Measurements from ENCODE around the gene CSKMT. TPM values are rescaled to one million over a fixed set of nuclear protein-coding genes. Genes with fewer than 3 reads are reported as not detected.

CSKMT gene
- total RNA-seq, 1 experiment from 2014 or later, result 49.2 TPM

DNA sequence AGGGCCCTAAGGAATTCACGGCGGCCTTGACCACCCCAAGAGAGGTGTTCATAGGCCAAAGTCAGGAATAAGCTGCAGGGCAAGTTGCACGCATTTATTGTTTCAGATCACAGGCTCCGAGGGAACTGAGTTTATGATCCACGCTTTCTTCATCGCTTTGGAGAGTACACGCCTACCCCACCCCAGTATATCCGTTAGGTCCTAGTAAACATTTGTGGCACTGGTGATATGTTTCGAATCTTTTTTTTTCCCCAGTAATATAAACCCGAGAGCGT, 19.5 kb upstream of the CSKMT start:
- Histone ChIP-seq H4K91ac (ENCODE audit: insufficient read length, low read depth, low read length) (no peak overlapping the region), H2BK12ac (ENCODE audit: insufficient read length, low read depth, low read length) (no peak overlapping the region), H3K27me3 (ENCODE audit: insufficient read depth, low read length) (no peaks in the 10 kb centered on the region), H3K4ac (ENCODE audit: low read depth, low read length) (no peak overlapping the region), H3K23me2 (ENCODE audit: insufficient read length, low read depth, low read length, poor library complexity, severe bottlenecking) (peaks cover 5% of the 10 kb centered on the region), H3T11ph (ENCODE audit: low read length) (no peak overlapping the region), H2AK5ac (ENCODE audit: insufficient read length, low read length) (no peak overlapping the region), H3K4me1 (ENCODE audit: insufficient read depth, low read length) (peaks cover 3% of the 10 kb centered on the region; the same call in 1 of the 2 replicates), H2BK20ac (ENCODE audit: low read depth, low read length, poor library complexity, severe bottlenecking) (no peak overlapping the region), H3K9me3 (ENCODE audit: control insufficient read depth, low read depth, low read length) (no peaks in the 10 kb centered on the region), H3K4me2 (ENCODE audit: insufficient read depth, insufficient read length, low read length) (peak overlapping the region; percentile 74), H4K5ac (ENCODE audit: insufficient read length, low read depth, low read length) (no peak overlapping the region), H3K79me2 (ENCODE audit: insufficient read depth, low read length) (peaks cover 10% of the 10 kb centered on the region; the same call in 1 of the 2 replicates), H2BK5ac (ENCODE audit: insufficient read length, low read length) (no peak overlapping the region), H3K79me1 (ENCODE audit: insufficient read depth, low read depth, low read length, poor library complexity, severe bottlenecking) (no peaks in the 10 kb centered on the region), H2AFZ (ENCODE audit: low read length) (no peak overlapping the region), H3K23ac (ENCODE audit: insufficient read length, low read depth, low read length) (no peak overlapping the region), H3K14ac (ENCODE audit: insufficient read depth, low read length) (no peak overlapping the region), H2BK120ac (ENCODE audit: low read depth, low read length, poor library complexity, severe bottlenecking) (no peak overlapping the region), H3K18ac (ENCODE audit: insufficient read length, low read depth, low read length) (no peak overlapping the region), H3K27ac (ENCODE audit: insufficient read length, low read depth, low read length) (no peak overlapping the region), H2BK15ac (ENCODE audit: low read depth, low read length) (no peak overlapping the region), H4K20me1 (ENCODE audit: control insufficient read depth, insufficient read depth, insufficient read length) (no peaks in the 10 kb centered on the region), H3K9ac (ENCODE audit: extremely low read depth, insufficient read length, low read length) (peak overlapping the region; percentile 86), H3K56ac (ENCODE audit: insufficient read length, low read depth, low read length) (no peak overlapping the region), H4K8ac (replicated peaks; ENCODE audit: insufficient read length, low read depth, low read length) (no peak overlapping the region)
- peak overlapping the region; percentile 84 to 98 (median 98) for H3K27ac Mint-ChIP-seq
- TF ChIP-seq, protein P1, sequence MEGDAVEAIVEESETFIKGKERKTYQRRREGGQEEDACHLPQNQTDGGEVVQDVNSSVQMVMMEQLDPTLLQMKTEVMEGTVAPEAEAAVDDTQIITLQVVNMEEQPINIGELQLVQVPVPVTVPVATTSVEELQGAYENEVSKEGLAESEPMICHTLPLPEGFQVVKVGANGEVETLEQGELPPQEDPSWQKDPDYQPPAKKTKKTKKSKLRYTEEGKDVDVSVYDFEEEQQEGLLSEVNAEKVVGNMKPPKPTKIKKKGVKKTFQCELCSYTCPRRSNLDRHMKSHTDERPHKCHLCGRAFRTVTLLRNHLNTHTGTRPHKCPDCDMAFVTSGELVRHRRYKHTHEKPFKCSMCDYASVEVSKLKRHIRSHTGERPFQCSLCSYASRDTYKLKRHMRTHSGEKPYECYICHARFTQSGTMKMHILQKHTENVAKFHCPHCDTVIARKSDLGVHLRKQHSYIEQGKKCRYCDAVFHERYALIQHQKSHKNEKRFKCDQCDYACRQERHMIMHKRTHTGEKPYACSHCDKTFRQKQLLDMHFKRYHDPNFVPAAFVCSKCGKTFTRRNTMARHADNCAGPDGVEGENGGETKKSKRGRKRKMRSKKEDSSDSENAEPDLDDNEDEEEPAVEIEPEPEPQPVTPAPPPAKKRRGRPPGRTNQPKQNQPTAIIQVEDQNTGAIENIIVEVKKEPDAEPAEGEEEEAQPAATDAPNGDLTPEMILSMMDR (conservative IDR thresholded peaks at IDR 0.05), result no peak
- H3K4me1 Mint-ChIP-seq, result peaks cover 7 to 9% of the 10 kb centered on the region in 2 experiments
- no CpG with 5 or more reads among the region's 11 CpGs for WGBS (ENCODE audit: extremely low coverage, insufficient read length, low lambda C conversion rate)
- peak overlapping the region; percentile 98 to 100 for H3K4me3 Mint-ChIP-seq
- peaks cover 14 to 47% (median 32%) of the 10 kb centered on the region in 3 experiments for H3K36me3 Mint-ChIP-seq (ENCODE audit: insufficient read depth in 1 of 3, low read depth in 3 of 3)
- no peak for DNase-seq
- no peaks in the 10 kb centered on the region for H3K27me3 Mint-ChIP-seq (ENCODE audit: low read depth)
- H3K9me3 Mint-ChIP-seq, result no peaks in the 10 kb centered on the region
